NCI-H2029 treated with DMSO at 0.1 percent for 48 hours (cell line): ENCODE data around the gene SKAP1.
A peak's percentile ranks its signal among the peaks of the same experiment; 100 is the strongest.

Source experiments
- DNase-seq: peaks from one replicate; lab custom pipeline; 2025; lab: John Stamatoyannopoulos, UW

The SKAP1 gene

DNA sequence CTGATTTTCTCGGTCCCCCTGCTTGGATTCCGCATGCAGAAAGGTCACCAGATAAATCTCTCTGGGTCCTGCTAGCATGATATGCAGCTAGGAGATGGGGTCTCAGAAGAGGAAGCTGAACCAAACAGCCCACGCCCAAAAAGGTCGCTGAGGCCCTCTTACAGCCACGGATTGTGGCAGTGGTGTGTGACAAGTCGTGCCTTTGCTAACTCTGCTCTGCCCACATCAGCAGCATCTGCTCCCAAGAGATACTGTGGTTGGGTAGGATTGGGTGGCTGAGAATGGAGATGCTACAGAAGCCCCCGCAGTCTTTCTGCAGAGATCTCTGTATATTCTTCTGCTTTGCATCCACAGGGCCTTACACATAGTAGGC is 15.2 kb upstream of the SKAP1 start:
- DNase-seq = no peak

DNA sequence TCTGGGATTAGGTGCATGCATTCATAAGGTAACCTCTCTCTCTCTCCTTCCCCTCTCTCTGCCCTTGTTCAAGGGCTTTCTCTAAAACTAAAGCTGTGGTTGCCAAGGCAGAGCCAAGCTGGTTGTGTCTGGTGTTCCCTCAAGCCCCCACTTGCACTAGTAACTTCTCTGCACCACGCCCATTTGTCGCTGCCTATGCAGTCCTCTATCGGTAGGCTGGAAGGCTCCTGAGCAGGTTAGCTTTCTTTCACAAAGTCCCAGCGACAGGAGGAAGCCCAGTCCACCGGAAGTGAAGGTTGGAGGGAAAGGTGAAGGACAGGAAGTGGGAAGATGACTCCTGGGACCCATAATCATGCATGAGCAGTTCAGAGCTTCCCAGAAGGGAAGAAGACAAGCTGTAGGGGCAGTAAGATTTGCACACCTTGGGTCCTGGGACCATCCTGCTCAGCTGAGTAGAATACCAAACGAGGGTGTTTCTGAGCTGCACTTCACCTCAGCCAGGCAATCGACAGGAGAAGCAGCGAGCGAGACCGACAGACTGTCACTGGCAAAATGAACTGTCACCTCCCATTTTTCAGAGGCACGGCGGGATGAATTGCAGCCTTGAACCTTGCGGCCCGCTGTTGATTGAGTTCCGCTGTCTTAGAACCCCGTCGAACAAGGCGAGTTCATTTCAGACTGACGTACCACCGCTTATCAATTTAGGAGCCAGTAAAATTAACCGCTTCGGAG is 14.7 kb upstream of the SKAP1 start:
- DNase-seq = no peak

DNA sequence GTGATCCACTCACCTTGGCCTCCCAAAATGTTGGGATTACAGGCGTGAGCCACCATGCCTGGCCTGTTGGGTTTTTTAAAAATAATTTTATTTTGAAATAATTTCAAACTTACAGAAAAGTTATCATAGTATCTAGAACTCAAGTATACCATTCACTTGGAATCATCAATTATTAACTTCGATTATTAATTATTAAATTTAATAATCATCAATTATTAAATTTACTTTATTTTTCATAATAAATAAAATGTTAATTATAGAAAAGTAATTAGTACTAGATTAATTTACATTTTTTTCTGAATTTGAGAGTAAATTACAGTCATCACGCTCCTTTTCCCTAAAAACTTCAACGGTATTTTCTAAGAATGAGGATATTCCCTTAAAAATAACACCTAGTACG is 13.7 kb upstream of the SKAP1 start:
- no peak for DNase-seq

DNA sequence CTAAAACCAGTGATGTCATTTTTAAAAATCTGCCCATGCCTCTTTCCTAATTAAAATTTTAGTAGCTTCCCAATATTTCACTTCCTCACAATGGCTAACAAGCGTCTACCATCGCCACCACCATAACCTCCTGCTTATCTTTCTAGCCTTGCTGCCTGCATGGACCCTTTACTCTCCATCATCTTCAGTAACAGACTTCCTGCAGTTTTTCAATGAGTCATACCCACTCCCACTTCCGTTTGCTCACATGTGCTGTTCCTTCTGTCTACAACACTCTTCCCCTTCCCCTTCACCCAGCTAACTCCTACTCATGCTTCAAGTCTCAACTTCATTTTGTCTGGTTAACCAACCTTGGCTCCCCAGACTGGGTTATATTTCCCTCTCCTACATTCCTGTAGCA is 12.8 kb upstream of the SKAP1 start:
- no peak for DNase-seq

DNA sequence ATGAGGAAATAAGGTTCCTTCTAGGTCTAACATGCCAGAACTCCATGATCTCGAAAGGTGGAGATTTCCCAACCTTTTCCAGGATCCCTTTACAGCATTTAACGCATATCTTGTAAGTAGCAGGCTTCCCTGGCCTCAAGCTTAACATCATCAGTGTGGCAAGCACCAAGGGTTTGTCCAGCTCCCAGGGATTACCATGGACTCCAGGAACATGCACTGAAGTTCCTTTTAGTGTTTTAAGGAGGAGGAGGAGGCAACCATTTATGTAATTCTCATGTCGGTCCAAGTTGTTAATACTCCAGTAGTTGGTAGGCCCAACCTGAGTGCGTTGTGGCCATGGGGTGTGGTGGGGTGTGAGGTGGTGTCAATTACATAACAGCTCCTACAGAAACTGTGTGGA is 11.8 kb upstream of the SKAP1 start:
- no peak for DNase-seq

DNA sequence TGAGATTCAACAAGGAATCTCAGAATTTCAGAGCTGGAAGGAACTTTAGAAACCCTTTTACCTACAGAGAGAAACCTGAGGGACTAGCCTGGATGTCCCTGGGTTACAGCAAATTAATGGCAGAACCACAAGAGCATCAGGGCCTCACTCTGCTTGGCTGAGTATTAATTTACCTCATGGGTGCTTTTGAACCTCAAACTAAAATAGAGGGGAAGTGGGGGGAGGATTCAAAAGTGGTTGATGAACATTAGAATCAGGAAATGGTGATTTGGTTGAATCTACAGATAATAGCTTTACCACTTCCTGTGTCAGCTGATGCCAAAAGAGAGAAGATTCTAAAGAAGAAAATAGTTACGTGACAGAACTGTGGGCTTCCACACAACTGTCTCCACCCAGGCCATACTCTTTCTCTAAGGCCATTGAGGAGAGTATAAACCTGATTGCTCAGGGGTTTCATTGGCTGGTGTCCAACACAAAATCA is 11.3 kb upstream of the SKAP1 start:
- no peak for DNase-seq

GRCh38 chr17:48440669-48441068 is 10.7 kb upstream of the SKAP1 start:
- DNase-seq = no peak

DNA sequence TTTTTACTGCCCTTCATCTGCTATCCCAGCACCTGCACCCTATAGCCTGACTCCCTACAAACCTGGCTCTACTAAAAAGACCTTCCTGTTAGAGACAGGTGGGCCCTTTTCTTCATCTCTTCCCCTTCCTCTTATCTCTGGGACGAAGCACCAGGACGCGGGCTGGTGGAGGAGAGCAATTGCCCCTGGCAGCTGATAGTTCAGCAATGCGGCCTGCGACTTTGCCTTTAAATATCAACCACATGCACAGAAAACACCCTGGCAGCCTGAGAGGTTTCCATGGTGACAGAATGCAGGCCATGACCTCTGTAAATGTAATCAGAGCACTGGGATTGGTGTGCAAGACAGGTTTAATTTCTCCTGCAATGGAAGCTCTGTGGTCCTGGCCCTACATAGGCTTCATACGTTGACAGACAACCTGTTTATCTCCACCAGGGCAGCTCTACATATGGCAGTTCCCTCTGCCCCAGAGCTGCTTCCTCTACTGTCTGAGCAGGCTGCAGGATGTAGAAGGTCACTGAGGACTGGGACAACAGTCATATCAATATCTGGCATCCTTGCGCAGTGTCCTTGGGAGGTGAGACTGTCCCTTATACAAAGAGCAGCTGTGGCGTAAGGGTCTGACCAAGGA is 10.0 kb upstream of the SKAP1 start:
- DNase-seq = no peak

DNA sequence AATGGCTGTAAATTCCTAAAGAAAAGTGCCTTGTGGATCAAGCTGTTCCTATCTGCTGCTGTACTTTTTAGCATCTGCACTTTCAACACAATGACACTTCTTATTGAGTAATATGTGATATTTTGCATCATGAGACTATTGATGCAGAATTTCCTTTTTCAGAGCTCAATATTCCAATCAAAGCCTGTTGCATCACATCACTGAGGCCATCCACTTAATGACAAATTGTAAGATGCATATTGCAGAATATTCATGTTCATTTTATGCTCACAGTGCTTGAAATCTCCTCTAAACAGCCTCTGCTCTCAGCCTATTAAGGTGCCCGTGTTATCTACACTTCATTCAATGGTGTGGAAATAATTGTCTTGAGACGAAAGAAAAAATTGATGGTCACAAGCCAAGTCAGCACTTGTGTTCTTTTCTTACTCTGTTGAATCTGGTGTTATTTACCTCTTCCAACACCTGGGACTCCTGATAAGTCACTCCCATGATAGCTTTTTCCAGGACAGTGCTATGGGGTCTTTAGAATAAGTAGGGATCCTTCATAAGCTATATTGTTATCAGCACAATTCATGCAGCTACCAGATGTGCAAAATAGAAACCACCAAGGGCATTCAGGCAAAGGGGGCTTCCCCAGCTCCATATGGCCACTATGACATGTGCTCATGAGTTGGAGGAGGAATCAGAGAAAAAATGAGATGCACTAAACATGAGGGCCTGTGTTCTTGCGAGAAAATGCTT is 9.3 kb upstream of the SKAP1 start:
- no peak for DNase-seq

DNA sequence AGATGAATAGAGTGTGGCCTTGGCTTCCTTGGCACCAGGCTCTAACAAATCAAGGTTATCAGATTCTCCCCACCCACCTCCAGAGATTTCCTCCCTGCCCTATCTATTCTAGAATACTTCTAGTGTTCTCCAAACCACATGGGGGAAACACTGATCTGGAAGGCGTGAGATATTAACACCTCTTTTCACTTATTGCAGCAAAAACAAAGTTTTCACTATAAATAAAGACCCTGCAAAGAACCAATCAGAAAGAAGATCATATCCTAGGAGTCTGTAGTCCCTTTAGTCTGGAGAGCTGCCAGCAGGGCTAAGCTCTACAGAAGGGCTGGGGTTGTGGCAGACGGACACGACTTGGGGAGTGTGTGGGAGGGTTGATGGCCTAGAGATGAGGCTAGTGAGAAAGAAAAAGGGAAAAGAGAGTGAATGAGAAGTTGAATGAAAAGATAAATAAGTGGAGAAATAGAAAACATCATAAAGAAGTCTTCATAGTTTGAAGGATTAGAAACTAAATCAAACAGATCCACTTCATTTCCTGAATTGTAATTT is 8.6 kb upstream of the SKAP1 start:
- no peak for DNase-seq

GRCh38 chr17:48433896-48434295 is 3.9 kb upstream of the SKAP1 start:
- DNase-seq = no peak

DNA sequence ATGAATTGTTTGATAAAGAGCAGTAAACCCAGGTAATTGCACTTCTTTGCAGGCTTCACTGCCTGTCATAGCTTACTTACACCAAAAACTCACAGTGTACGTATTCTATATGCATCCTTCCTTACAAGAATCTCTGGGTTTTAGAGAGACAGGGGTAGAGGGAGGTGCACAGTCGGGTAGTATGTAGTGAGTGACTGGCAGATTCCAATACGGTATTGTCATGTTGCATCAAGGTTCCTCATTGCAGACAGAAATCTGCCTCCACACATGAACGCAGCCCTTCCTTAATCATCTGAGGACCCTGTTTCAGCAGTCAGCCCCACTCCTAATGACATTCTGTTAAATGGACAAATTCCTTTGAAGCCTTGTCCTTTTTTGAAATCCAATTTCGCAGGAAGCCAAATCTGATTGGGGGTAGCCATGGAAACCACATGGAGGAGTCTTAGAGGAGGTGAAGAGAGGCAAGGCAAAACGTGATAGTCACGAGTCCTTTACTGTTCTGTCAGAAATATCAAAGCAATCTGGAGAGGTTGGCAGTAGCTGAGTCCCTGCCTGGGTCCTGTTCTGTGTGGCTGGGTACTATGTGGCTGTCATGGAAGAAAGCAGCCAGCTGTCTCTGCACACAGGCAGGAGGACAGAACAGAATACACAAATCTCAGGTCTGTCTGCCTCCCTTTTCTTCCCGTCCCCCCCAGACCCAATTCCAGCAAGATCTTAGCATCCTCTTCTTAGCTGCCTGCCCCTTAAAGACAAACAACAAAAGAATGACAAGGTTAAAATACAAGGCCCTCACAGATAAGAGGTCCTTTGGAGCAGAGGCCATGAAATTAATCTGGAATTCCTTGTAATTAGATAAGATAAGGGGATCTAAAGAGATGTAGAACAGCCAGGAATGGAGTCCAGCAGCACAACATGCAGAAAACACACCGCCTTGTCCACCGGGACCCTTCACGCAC is 3.1 kb upstream of the SKAP1 start:
- DNase-seq = no peak

GRCh38 chr17:48429156-48429555 is 858 bp downstream of the SKAP1 start:
- DNase-seq = peak; percentile 67

- DNase-seq = peak; percentile 66
Measured at GRCh38 chr17:48427598-48427997, 2.4 kb downstream of the SKAP1 start.

DNA sequence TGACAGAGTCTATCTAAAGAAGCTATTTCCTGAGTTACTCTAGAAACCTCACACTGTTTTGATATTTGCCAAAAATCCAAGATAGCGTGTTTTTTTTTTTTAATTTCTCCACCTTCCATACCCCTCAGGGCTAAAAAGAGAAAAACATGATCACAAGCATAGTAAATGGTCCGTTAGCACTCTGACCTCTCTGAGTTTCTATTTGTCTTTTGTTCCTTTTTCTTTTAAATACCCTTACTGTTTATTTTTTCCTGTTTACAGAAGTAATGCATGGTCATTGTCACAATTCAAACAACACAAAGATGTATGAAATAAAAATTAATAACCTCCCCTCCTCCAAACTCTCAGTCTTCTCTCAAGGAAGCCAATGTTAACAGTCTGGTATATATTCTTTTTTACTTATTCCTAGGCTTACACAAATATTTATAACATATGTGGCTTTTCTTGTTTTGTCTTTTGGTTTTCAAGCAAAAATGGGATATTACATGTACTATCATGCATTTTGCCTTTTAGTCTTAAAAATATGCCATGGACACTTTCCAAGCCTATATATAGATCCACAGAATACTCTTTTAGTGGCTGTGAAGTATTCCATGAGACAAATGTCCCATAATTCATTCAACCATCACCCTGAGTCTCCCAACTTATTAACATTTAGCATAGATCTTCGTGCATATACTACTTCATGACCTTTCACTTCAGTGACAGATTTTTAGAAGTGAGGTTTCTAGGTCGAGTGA is 3.1 kb downstream of the SKAP1 start:
- DNase-seq = no peak

- no peak for DNase-seq
Measured at GRCh38 chr17:48426019-48426665, 3.9 kb downstream of the SKAP1 start.

GRCh38 chr17:48422060-48422459 is 8.0 kb downstream of the SKAP1 start:
- peak; percentile 28 for DNase-seq

- DNase-seq = no peak
Measured at GRCh38 chr17:48420823-48421222, 9.2 kb downstream of the SKAP1 start.

GRCh38 chr17:48416971-48417370 is 13.0 kb downstream of the SKAP1 start:
- no peak for DNase-seq

DNA sequence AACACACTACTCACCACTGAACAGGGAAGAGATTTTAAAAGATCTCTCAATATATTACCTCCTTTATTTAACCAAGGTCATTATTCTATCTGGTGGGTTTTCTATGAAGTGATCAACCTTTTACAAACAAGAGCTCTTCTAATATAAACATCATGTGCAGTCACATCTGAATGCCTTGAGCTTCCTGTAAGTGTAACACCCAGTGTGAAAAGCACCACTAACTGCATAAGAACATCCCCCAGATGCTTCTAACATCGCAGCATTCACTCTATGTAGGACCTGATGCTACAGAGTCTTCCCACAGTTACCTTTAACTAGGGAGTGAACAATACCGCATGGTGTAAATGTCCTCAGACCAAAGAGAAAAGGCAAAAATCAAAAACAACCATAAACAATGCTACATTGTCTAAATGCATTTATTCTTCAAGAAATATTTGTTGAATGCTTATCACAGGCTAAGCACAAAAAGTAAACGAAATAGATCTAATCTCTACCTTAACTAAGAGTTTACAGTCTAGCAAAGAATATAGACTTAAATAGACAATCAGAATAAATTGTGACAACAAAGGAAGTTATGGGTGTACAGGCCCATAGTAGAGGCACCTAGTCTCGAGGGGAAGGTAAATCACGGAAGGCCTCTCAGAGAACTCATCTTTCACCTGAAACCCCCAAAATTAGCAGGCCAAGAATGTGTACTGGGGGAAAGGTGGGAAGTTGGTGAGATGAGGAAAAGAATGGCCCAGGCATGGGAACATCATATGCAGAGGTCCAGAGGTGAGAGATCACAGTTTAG is 16.2 kb downstream of the SKAP1 start:
- DNase-seq = no peak
